HepG2 (cell line): ENCODE data around the gene PIP5K1C. TPM values are rescaled to one million over a fixed set of nuclear protein-coding genes. Genes with fewer than 3 reads are reported as not detected.

Experiments
- CHCHD3 ChIP-seq: sonication (generic); formaldehyde crosslinking; IDR thresholded peaks from 2 replicates; pipeline ENCODE4 v1.8.0; 2022; ENCODE audit warnings: mild to moderate bottlenecking, missing genetic modification reagents, moderate library complexity
- ELF4 ChIP-seq: sonication (generic); formaldehyde crosslinking; IDR thresholded peaks from 2 replicates; pipeline ENCODE4 v1.5.0; 2020; ENCODE audit warnings: missing genetic modification reagents, mild to moderate bottlenecking, moderate library complexity, borderline replicate concordance
- EP300 ChIP-seq, 3 experiments: sonication (generic) in 1 of 3; formaldehyde crosslinking in 1 of 3; IDR thresholded peaks; 2 replicates each; pipeline versions ENCODE4 v1.5.1 to v1.6.1; 2011 to 2020; ENCODE audit warnings: low read depth in 2 of 3, low read length in 2 of 3, borderline replicate concordance in 1 of 3, improper control_type of control experiment in 1 of 3, mild to moderate bottlenecking in 1 of 3, missing genetic modification reagents in 1 of 3, moderate library complexity in 1 of 3
- HNRNPUL1 ChIP-seq: fragments of 200-400 bp; formaldehyde crosslinking; IDR thresholded peaks from 2 replicates; pipeline ENCODE4 v1.6.1; 2017; ENCODE audit warnings: low read depth, mild to moderate bottlenecking, low read length, moderate library complexity
- HOXA7 ChIP-seq: sonication (generic); formaldehyde crosslinking; IDR thresholded peaks from 2 replicates; pipeline ENCODE4 v1.8.1; 2022; ENCODE audit warnings: mild to moderate bottlenecking, missing genetic modification reagents, moderate library complexity
- KLF6 ChIP-seq: IDR thresholded peaks from 2 replicates; pipeline ENCODE4 v1.8.0; 2016; ENCODE audit warnings: missing biosample characterization, missing genetic modification reagents
- POLR2AphosphoS2 ChIP-seq: IDR thresholded peaks from 2 replicates; pipeline ENCODE4 v1.6.1; 2011; ENCODE audit warnings: low read depth, low read length, improper control_type of control experiment
- SP1 ChIP-seq, 2 experiments: fragments of 450-650 bp in 1 of 2; sonication (generic) in 1 of 2; formaldehyde crosslinking in 1 of 2; IDR thresholded peaks; 2 replicates each; pipeline versions ENCODE4 v1.4.0 to v1.6.1; 2016 to 2020; ENCODE audit warnings: missing genetic modification reagents in 1 of 2
- ZNF552 ChIP-seq: sonication (generic); formaldehyde crosslinking; IDR thresholded peaks from 2 replicates; pipeline ENCODE4 v1.9.0; 2022; ENCODE audit warnings: missing genetic modification reagents, mild to moderate bottlenecking, borderline replicate concordance
- ZNF572 ChIP-seq: sonication (generic); formaldehyde crosslinking; IDR thresholded peaks from 2 replicates; pipeline ENCODE4 v1.5.1; 2020; ENCODE audit warnings: mild to moderate bottlenecking, missing genetic modification reagents
- ZNF614 ChIP-seq: IDR thresholded peaks from 2 replicates; pipeline ENCODE4 v1.6.1; 2018; ENCODE audit warnings: missing biosample characterization, missing genetic modification reagents, inconsistent platforms, borderline replicate concordance
- ZNF773 ChIP-seq: sonication (generic); formaldehyde crosslinking; IDR thresholded peaks from 2 replicates; pipeline ENCODE4 v1.4.0; 2020; ENCODE audit warnings: missing genetic modification reagents, borderline replicate concordance
- ZNF781 ChIP-seq: sonication (generic); formaldehyde crosslinking; IDR thresholded peaks from 2 replicates; pipeline ENCODE4 v1.5.1; 2020; ENCODE audit warnings: borderline replicate concordance, mild to moderate bottlenecking, missing genetic modification reagents; ENCODE audit errors: not compliant biosample characterization
- ZNF83 ChIP-seq: sonication (generic); formaldehyde crosslinking; IDR thresholded peaks from 2 replicates; pipeline ENCODE4 v1.4.0; 2020; ENCODE audit warnings: missing genetic modification reagents, mild to moderate bottlenecking, borderline replicate concordance
- ZSCAN22 ChIP-seq: sonication (generic); formaldehyde crosslinking; IDR thresholded peaks from 2 replicates; pipeline ENCODE4 v1.4.0; 2020; ENCODE audit warnings: mild to moderate bottlenecking, missing genetic modification reagents
- polyA plus RNA-seq, 8 experiments: library from polyadenylated mRNA; depleted of rRNA in 3 of 8; stranded (reverse) in 7 of 8; unstranded in 1 of 8; fragments of >200 nt; fragmentation: Illumina TruSeq in 4 of 8; extraction: Trizol in 4 of 8; gene quantifications; 2 replicates each; pipeline versions ENCODE4 v1.2.1 to v1.2.3, GENCODE V29; 2011 to 2016; ENCODE audit warnings: low read depth in 4 of 8, missing spikeins in 1 of 8, mixed read lengths in 1 of 8; ENCODE audit not compliant: insufficient read depth in 1 of 8
- total RNA-seq, 5 experiments: library from RNA; depleted of rRNA; stranded (reverse); fragments of >200 nt; fragmentation: Illumina TruSeq; extraction: Trizol; gene quantifications; 2 replicates each; pipeline ENCODE4 v1.2.3, GENCODE V29; 2016; ENCODE audit warnings: low read depth in 1 of 5
- TF ChIP-seq, protein P1 (sequence below): sonication (generic); formaldehyde crosslinking; IDR thresholded peaks from 2 replicates; pipeline ENCODE4 v1.5.1; 2020; ENCODE audit warnings: missing genetic modification reagents, mild to moderate bottlenecking, borderline replicate concordance
- TF ChIP-seq, protein P2 (sequence below): sonication (generic); formaldehyde crosslinking; IDR thresholded peaks from 2 replicates; pipeline ENCODE4 v1.8.0; 2022; ENCODE audit warnings: missing genetic modification reagents, mild to moderate bottlenecking, borderline replicate concordance
- TF ChIP-seq, protein P3 (sequence below): sonication (generic); formaldehyde crosslinking; IDR thresholded peaks from 2 replicates; pipeline ENCODE4 v1.4.0; 2020; ENCODE audit warnings: mild to moderate bottlenecking, missing genetic modification reagents

Gene PIP5K1C
- total and polyA plus RNA-seq, 2 of the 13 experiments (the other 11 are each of a cell fraction or from before 2014, with no cell fraction given), result 3.6 to 4.3 TPM

DNA sequence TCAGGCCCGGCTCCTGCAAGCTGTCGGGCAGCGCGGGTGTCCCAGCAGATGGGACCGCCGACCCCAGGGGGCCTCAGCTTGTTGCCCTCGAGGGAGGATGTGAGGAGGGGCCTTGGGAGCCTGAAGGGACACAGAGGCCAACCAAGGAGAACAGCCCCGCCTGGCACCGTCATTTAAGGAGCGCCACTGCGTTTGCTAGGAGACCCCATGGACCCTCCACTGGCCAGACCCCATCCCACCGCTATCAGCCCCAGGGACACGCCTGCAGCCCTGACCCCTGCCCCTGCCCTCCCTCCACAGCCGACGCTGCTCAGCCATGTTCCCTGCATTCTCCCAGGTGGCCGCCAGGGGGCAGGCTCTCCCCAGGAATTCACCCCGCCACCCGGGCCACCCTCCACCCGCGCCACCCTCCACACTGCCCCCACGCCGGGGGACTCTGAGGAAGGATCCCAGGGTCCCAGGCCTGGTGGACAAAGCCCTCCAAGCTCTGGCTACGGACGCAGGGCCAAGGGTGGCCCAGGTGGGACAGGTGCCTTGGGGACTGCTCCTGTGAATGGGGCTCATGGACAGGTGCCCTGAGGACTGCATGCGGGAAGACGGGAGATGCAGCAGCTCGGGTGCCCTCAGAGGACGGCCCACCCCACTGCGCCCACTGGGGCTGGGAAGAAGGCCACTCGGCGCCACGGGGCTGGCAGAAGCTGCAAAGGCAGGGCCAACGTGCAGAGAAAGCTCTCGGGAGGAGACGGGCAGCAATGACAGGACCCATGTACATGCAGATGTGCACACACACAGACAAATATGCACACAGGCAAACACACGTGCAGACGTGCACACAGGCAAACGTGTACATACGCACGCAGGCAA is 34.4 kb downstream of the PIP5K1C start (continued):
- TF ChIP-seq EP300 (IDR thresholded peaks at IDR 0.05; ENCODE audit: low read depth in 2 of 2, low read length in 2 of 2) (no peak), EP300 (CRISPR knock-in tag; IDR thresholded peaks at IDR 0.05; ENCODE audit: borderline replicate concordance) (no peak), POLR2AphosphoS2 (no peak), ZNF572 (CRISPR knock-in tag) (peak; percentile 28; the same call in 1 of the 2 replicates), HNRNPUL1 (no peak), ZNF773 (no peak), HOXA7 (CRISPR knock-in tag) (no peak), ZNF552 (CRISPR knock-in tag) (no peak), ZSCAN22 (CRISPR knock-in tag) (no peak), CHCHD3 (CRISPR knock-in tag) (no peak), KLF6 (CRISPR knock-in tag) (no peak), SP1 (IDR thresholded peaks at IDR 0.05) (no peak), SP1 (CRISPR knock-in tag; IDR thresholded peaks at IDR 0.05) (no peak), ZNF83 (no peak), ELF4 (CRISPR knock-in tag) (no peak), ZNF781 (CRISPR knock-in tag) (no peak), ZNF614 (no peak)
- TF ChIP-seq, protein P1, sequence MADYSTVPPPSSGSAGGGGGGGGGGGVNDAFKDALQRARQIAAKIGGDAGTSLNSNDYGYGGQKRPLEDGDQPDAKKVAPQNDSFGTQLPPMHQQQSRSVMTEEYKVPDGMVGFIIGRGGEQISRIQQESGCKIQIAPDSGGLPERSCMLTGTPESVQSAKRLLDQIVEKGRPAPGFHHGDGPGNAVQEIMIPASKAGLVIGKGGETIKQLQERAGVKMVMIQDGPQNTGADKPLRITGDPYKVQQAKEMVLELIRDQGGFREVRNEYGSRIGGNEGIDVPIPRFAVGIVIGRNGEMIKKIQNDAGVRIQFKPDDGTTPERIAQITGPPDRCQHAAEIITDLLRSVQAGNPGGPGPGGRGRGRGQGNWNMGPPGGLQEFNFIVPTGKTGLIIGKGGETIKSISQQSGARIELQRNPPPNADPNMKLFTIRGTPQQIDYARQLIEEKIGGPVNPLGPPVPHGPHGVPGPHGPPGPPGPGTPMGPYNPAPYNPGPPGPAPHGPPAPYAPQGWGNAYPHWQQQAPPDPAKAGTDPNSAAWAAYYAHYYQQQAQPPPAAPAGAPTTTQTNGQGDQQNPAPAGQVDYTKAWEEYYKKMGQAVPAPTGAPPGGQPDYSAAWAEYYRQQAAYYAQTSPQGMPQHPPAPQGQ (CRISPR knock-in tag), result no peak
- TF ChIP-seq, protein P2, sequence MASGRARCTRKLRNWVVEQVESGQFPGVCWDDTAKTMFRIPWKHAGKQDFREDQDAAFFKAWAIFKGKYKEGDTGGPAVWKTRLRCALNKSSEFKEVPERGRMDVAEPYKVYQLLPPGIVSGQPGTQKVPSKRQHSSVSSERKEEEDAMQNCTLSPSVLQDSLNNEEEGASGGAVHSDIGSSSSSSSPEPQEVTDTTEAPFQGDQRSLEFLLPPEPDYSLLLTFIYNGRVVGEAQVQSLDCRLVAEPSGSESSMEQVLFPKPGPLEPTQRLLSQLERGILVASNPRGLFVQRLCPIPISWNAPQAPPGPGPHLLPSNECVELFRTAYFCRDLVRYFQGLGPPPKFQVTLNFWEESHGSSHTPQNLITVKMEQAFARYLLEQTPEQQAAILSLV (CRISPR knock-in tag), result no peak
- TF ChIP-seq, protein P3, sequence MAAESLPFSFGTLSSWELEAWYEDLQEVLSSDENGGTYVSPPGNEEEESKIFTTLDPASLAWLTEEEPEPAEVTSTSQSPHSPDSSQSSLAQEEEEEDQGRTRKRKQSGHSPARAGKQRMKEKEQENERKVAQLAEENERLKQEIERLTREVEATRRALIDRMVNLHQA, result no peak
